ENCODE measurements around the gene IMMP2L. TPM values are rescaled to one million over a fixed set of nuclear protein-coding genes. Genes with fewer than 3 reads are reported as not detected.

IMMP2L gene
- total RNA-seq, 1 donor from 2014 or later: 31.9 TPM

- ATAC-seq (ENCODE audit: low read depth) (no peak), DNase-seq (no peak)
- POLR2A ChIA-PET: no interaction called here
- TF ChIP-seq, protein P1, sequence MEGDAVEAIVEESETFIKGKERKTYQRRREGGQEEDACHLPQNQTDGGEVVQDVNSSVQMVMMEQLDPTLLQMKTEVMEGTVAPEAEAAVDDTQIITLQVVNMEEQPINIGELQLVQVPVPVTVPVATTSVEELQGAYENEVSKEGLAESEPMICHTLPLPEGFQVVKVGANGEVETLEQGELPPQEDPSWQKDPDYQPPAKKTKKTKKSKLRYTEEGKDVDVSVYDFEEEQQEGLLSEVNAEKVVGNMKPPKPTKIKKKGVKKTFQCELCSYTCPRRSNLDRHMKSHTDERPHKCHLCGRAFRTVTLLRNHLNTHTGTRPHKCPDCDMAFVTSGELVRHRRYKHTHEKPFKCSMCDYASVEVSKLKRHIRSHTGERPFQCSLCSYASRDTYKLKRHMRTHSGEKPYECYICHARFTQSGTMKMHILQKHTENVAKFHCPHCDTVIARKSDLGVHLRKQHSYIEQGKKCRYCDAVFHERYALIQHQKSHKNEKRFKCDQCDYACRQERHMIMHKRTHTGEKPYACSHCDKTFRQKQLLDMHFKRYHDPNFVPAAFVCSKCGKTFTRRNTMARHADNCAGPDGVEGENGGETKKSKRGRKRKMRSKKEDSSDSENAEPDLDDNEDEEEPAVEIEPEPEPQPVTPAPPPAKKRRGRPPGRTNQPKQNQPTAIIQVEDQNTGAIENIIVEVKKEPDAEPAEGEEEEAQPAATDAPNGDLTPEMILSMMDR (IDR thresholded peaks at IDR 0.05): no peak
- no peaks in the 10 kb centered on the region for H3K27me3 Mint-ChIP-seq
- H3K4me3 Mint-ChIP-seq: no peak overlapping the region
- H3K9me3 Mint-ChIP-seq: no peaks in the 10 kb centered on the region
- H3K27ac Mint-ChIP-seq: no peak overlapping the region
- intact Hi-C loops (cut with micrococcal nuclease): no loop called here
- no peaks in the 10 kb centered on the region for H3K36me3 Mint-ChIP-seq (ENCODE audit: low read depth)
- CTCF ChIA-PET: no interaction called here
- H3K4me1 Mint-ChIP-seq: peaks cover 32% of the 10 kb centered on the region
These were observed 454.7 kb downstream of the IMMP2L start for GRCh38 chr7:111107579-111107978.

GRCh38 chr7:111105269-111105668, 457.0 kb downstream of the IMMP2L start:
- no peaks in the 10 kb centered on the region for H3K9me3 Mint-ChIP-seq
- ChIA-PET POLR2A (no interaction called here), CTCF (interaction anchor here (0.8 kb wide), 1 partner anchor 625 kb away, joined by 3 read pairs; no protein-coding TSS in a partner anchor)
- H3K36me3 Mint-ChIP-seq (ENCODE audit: low read depth): no peaks in the 10 kb centered on the region
- peak overlapping the region; percentile 86 for H3K27ac Mint-ChIP-seq
- no peak overlapping the region for H3K4me3 Mint-ChIP-seq
- DNase-seq (no peak), ATAC-seq (ENCODE audit: low read depth) (no peak)
- no peaks in the 10 kb centered on the region for H3K27me3 Mint-ChIP-seq
- H3K4me1 Mint-ChIP-seq: peaks cover 32% of the 10 kb centered on the region
- TF ChIP-seq, protein P1 (IDR thresholded peaks at IDR 0.05): no peak
- intact Hi-C loops (cut with micrococcal nuclease): loop anchor here (2.0 kb wide), 1 partner anchor 22 kb away; no protein-coding TSS in a partner anchor

DNA sequence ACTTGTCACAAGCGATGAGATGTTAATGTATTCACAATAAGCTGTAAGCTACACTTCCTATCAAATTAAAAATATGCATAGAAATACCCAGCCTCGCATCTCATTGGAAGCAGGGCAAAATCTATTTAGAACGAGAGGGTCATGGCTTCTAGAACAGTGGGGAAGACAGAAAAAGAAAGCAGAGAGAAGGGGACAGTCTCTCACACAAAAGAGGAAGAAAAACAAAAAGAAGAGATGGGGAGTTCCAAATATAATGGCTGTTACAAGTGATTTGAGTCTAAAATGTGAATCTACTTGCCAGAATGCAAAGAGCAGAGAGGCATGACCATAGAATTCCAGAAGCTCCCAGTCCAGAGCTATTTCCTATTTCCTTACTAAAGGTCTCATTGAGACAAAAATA, 457.6 kb downstream of the IMMP2L start:
- ChIA-PET CTCF (no interaction called here), POLR2A (no interaction called here)
- ATAC-seq (ENCODE audit: low read depth) (peak; percentile 64), DNase-seq (no peak)
- intact Hi-C loops (cut with micrococcal nuclease): loop anchor here (1.0 to 2.0 kb wide), 2 partner anchors 22 to 33 kb away; no protein-coding TSS in a partner anchor
- Mint-ChIP-seq H3K4me3 (peak overlapping the region; percentile 39), H3K36me3 (ENCODE audit: low read depth) (no peaks in the 10 kb centered on the region), H3K27ac (peak overlapping the region; percentile 86), H3K4me1 (peaks cover 32% of the 10 kb centered on the region), H3K27me3 (no peaks in the 10 kb centered on the region), H3K9me3 (no peaks in the 10 kb centered on the region)
- TF ChIP-seq, protein P1 (IDR thresholded peaks at IDR 0.05): no peak

GRCh38 chr7:111103678-111104274, 458.5 kb downstream of the IMMP2L start:
- intact Hi-C loops (cut with micrococcal nuclease): loop anchor here (1.0 to 2.0 kb wide), 2 partner anchors 21 to 34 kb away; no protein-coding TSS in a partner anchor
- H3K9me3 Mint-ChIP-seq: no peaks in the 10 kb centered on the region
- CTCF ChIA-PET: no interaction called here
- H3K27ac Mint-ChIP-seq: peak overlapping the region; percentile 86
- TF ChIP-seq, protein P1 (IDR thresholded peaks at IDR 0.05): no peak
- peak overlapping the region; percentile 39 for H3K4me3 Mint-ChIP-seq
- ATAC-seq (ENCODE audit: low read depth) (peak; percentile 52), DNase-seq (no peak)
- no peaks in the 10 kb centered on the region for H3K27me3 Mint-ChIP-seq
- H3K4me1 Mint-ChIP-seq: peaks cover 35% of the 10 kb centered on the region
- POLR2A ChIA-PET: no interaction called here
- no peaks in the 10 kb centered on the region for H3K36me3 Mint-ChIP-seq (ENCODE audit: low read depth)

- no peak for ATAC-seq (ENCODE audit: low read depth)
- H3K27me3 Mint-ChIP-seq: no peaks in the 10 kb centered on the region
- H3K9me3 Mint-ChIP-seq: no peaks in the 10 kb centered on the region
- DNase-seq: no peak
- H3K4me1 Mint-ChIP-seq: peaks cover 41% of the 10 kb centered on the region
- ChIA-PET CTCF (no interaction called here), POLR2A (no interaction called here)
- H3K4me3 Mint-ChIP-seq: no peak overlapping the region
- no peak overlapping the region for H3K27ac Mint-ChIP-seq
- TF ChIP-seq, protein P1 (IDR thresholded peaks at IDR 0.05): no peak
- H3K36me3 Mint-ChIP-seq (ENCODE audit: low read depth): no peaks in the 10 kb centered on the region
- intact Hi-C loops (cut with micrococcal nuclease): no loop called here
These were observed 459.2 kb downstream of the IMMP2L start for GRCh38 chr7:111103136-111103535.
